Transverse colon (tissue), 4 donors: ENCODE measurements around the gene TMEM245.
"Not testable (repeated sequence)": the region's sequence is repeated elsewhere in the genome, so short reads cannot be mapped to it uniquely, and the experiment has no call there.

Experiments
- CTCF ChIP-seq, 5 experiments: fragments of 200-600 bp in 3 of 5; fragments of 450-650 bp in 2 of 5; sonication (generic) in 3 of 5; IDR thresholded peaks; 1 replicate in 2 of 5; 2 replicates in 3 of 5; pipeline ENCODE4 v1.5.1; 2016 to 2017; ENCODE audit warnings: antibody characterized with exemption in 5 of 5, inconsistent platforms in 3 of 5, mild to moderate bottlenecking in 2 of 5, moderate library complexity in 1 of 5
- POLR2AphosphoS5 ChIP-seq, 3 donors: sonication (generic); formaldehyde crosslinking; IDR thresholded peaks; one replicate each; pipeline ENCODE4 v1.6.1; 2016; ENCODE audit warnings: antibody characterized with exemption in 3 of 3

DNA sequence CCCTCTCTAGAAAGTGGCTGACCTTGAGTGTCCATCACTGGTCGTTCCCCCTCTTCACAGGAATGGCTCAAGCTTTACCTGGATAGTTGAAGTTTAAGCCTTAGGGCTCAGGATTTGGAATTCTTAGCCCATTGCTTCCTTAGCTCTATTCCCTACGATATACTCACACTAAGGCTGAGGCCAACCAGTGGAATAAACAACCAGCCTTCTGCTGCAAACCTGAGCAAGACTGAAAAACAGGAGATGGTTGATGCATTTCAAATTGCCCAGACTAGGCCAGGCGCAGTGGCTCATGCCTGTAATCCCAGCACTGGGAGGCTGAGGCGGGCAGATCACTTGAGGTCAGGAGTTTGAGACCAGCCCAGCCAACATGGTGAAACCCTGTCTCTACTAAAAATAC is 6.9 kb upstream of the TMEM245 start:
- TF ChIP-seq CTCF, POLR2AphosphoS5 (IDR thresholded peaks at IDR 0.05): not testable (repeated sequence)
